ENCODE results near the gene PHKB.

DNA sequence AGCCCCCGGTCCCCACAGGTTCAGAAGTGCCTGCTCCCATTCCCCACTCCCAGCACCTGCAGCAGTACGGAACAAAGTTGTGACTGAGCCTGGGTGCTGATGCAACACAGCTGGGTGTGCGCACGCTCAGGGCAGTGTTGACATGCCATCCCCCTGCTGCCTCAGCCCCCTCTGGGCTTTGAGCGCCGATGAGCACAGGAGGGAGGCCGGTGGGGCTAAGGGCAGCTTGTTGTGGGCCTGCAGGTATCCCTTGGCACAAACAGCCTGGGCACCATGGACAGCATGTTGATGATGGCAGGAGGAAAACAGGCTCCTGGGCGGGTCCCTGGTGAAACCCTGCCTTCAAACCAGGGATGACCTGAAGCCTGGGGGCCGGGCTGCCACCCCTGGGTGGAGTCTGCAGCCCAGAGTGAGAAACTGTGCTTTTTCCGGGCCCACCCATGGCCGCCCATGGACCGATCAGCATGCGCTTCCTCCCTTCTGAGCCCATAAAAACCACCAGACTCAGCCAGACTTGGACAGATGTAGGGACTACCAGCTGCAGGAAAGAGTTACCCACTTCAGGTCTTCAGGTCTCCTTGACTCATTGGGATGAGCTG is 175.5 kb downstream of the PHKB start:
- TF ChIP-seq, protein P1, sequence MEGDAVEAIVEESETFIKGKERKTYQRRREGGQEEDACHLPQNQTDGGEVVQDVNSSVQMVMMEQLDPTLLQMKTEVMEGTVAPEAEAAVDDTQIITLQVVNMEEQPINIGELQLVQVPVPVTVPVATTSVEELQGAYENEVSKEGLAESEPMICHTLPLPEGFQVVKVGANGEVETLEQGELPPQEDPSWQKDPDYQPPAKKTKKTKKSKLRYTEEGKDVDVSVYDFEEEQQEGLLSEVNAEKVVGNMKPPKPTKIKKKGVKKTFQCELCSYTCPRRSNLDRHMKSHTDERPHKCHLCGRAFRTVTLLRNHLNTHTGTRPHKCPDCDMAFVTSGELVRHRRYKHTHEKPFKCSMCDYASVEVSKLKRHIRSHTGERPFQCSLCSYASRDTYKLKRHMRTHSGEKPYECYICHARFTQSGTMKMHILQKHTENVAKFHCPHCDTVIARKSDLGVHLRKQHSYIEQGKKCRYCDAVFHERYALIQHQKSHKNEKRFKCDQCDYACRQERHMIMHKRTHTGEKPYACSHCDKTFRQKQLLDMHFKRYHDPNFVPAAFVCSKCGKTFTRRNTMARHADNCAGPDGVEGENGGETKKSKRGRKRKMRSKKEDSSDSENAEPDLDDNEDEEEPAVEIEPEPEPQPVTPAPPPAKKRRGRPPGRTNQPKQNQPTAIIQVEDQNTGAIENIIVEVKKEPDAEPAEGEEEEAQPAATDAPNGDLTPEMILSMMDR (IDR thresholded peaks at IDR 0.05; ENCODE audit: low read length) = no peak
- TF ChIP-seq EZH2 (optimal IDR thresholded peaks at IDR 0.05; ENCODE audit: low read depth, low read length) (no peak), EZH2phosphoT487 (IDR thresholded peaks at IDR 0.05; ENCODE audit: low read length) (no peak)

Data from MM.1S (cell line).